IPS DF 19.7 (cell line): ENCODE measurements around the gene TMEM190.

ENCODE experiments used
- DNase-seq: peaks from one replicate; pipeline ENCODE4 v3.0.0-alpha.2; 2013; ENCODE audit warnings: low read depth, low spot score

The TMEM190 gene

DNA sequence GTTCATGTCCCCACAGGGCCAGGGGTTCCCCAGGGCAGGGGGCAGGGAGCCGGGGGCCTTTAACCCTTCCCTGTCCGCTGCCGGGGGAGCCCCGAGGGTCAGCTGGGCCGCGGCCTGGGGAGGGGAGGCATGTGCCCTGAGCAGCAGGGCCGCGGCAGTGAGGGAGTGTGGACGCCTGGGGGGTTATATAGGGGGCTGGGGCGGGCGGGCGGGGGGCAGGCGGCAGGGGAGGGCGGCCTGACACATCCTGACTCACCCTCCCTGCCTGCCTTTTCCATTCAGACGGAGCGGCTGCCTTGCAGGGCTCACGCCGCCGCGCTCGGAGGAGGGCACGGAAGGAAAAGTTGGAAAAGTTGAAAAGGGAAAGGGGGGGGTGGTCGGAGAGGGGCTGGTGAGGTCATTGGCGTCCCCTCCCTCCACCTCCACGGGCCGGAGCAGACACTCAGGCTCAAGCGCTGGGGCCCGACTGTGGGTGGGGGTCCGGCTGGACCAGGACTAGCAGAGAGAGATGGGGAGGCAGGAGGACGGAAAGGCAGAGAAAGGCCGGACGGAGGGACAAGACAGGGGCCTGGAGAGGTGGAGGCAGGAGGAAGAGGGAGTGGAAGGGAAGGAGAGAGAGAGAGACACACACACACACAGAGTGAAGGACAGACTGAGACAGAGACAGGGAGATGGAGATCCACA is 6.2 kb upstream of the TMEM190 start, which contains the start of gene IL11:
Gene IL11, minus strand, starts transcription at position 159 of the 684 bp plus-strand sequence. Its CDS starts 153 bp downstream, at position 6.
- no peak for DNase-seq

DNA sequence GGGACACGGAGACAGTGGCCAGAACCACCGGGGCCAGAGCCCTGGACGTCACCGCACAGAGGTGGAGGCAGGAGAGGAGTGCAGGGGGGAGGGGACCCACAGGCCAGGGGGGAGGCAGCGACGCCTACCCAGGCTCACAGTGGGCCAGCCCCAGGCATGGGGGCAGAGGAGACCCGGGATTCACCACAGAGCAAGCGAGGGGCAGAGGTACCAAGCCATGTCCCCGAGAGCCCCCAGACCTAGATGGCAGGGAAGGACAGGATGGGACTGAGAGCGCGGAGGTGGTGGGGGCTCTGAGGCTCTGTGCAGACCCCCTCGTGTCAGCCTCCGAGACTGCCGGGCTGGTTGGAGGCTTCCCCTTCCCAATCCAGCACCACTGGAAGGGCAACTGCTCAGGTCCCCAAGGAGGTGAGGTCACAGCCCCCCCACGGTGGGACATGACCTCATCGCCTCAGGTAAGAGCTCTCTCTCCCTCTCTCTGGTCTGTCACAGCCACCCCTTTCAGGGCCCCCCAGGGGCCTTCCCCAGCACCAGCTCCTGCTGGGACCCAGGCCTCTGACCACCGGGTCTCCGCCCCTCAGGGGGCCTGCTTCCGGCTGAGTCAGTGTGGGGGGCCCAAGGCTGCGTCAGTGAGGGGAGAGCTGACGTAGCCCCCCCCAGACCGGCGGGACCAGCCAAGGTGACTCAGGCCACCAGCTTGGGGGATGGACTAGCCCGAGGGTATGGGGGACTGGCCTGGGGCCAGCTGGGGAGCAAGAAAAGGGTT is 4.1 kb upstream of the TMEM190 start:
- DNase-seq: no peak

DNA sequence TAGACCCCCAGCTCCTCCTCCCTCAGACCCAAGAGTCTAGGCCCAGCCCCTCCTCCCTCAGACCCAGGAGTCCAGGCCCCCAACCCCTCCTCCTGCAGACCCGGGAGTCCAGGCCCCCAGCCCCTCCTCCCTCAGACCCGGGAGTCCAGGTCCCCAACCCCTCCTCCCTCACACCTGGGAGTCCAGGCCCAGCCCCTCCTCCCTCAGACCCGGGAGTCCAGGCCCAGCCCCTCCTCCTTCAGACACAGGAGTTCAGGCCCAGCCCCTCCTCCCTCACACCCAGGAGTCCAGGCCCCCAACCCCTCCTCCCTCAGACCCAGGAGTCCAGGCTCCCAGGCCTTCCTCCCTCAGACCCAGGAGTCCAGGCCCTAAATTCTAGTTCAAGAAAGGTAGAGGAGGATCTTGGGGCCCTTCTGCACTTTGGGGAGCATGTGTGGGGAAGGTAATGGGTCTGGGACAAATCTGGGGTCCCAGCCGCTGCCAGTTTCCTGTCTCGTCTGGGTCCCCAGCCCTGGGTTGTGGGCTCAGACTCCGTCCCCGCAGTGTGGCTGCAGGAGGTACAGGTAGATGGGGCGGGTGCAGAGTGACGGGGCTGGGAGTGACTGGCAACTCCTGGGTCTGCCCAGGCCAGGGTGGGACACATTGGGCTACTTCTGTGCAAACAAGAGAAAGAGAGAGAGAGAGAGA is 3.2 kb upstream of the TMEM190 start:
- no peak for DNase-seq

DNA sequence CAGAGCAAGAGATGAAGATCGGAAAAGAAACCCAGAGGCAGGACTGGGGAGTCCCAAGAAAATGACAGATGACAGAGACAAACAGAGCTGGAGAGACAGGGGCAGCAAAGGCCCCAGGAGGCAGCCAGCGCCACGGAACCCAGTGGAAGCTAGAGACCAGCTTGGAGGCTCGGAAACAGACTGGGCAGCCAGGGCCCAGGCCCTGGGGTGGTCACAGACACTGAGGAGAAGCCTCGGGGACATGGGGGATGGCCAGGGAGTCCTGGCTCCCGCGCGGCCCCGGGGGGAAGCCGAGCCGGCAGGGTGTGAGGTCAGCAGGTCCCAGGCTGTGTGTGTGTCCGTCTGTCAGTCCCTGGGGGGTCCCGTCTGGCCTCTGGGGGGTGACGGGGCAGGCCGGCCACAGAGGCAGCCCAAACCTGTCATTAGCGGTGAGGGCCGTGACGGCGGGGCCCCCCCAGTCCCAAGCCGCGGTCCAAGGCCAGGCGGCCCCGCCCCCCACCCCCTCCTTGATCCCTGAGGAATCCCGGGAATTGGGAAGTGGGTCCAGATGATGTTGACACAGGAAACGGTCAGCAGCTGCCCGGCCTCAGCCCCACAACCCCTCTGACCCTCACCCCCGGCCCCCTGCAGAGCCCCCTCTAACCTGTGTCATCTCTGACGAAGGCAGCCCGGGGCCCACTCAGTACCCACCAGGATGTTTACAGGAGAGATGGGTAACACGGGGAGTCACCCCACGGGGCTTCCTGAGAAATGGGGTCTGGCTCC is 2.5 kb upstream of the TMEM190 start:
- no peak for DNase-seq

DNA sequence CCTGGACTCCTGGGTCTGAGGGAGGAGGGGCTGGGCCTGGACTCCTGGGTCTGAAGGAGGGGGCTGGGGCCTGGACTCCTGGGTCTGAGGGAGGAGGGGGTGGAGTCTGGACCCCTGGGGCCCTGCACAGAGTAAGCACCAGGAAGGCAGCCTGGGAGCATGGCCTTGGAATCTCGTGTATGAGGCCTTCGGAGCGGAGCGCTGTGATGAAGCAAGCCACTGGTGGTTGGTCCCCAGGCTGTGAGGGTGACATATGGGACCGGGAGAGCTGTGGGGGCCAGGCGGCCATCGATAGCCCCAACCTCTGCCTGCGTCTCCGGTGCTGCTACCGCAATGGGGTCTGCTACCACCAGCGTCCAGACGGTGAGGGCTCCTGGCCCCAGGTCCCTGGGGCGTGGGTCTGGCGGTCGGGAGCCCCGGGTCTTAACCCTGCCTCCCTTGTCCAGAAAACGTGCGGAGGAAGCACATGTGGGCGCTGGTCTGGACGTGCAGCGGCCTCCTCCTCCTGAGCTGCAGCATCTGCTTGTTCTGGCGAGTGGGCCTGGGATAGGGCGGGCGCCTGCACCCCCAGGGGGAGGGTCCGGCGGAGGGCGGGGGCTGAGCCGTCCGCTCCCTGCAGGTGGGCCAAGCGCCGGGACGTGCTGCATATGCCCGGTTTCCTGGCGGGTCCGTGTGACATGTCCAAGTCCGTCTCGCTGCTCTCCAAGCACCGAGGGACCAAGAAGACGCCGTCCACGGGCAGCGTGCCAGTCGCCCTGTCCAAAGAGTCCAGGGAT is 918 bp downstream of the TMEM190 start:
- no peak for DNase-seq

DNA sequence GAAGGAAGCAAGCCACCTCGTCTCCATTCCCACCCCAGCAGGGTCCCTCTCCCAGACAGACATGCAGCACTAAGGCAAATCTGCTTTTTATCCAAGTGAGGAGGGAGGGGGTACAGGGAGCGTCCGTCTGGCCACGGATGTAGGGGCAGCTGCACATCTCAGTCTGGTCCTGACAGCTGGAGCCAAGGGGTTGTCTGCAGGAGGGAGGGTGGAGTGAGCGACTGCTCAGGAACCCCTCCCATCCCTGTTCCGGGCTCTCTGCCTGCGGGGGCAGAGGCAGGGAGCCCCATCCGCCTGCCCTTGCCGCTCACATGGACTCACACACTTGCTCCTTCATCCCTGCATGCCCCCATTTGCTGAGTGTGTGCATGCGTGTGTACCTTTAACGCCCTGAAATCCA is 2.5 kb downstream of the TMEM190 start:
- no peak for DNase-seq

DNA sequence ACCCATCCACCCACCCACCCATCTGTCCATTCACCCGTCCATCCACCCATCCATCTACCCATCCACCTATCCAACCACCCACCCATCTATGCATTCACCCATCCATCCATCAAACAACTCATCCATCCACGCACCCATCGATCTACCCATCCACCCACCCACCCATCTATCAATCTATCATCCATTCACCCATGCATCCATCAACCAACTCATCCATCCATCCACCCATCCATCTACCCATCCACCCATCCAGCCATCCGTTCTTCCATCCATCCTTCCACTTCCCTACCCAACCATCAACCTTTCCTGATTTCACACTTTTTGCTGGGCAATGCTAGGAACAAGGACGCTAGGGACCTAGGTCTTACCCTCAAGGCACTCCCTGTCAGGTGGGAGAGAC is 5.4 kb downstream of the TMEM190 start:
- no peak for DNase-seq

DNA sequence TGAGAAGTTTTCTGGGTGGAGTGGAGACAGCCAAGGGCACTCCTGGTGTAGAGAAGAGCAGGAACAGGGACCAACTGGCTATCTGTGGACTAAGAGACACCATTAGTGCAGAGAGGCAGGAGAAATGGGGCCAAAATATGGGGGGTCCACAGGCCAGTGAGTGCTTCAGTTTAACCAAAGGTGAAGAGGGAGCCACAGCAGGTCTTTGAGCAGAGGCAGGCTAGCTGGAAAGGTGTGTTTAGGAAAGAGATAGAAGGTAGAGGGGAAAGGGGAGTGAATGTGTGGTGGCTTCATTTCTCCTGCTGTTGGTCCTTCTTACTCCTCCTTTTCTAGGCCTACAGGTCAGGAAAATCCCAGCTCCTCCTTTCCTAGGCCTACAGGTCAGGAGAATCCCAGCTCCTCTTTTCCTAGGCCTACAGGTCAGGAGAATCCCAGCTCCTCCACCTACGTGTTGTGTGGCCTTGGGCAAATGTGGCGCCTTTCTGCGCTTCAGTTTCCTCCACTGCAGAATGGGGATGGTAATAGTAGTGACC is 6.0 kb downstream of the TMEM190 start:
- no peak for DNase-seq

DNA sequence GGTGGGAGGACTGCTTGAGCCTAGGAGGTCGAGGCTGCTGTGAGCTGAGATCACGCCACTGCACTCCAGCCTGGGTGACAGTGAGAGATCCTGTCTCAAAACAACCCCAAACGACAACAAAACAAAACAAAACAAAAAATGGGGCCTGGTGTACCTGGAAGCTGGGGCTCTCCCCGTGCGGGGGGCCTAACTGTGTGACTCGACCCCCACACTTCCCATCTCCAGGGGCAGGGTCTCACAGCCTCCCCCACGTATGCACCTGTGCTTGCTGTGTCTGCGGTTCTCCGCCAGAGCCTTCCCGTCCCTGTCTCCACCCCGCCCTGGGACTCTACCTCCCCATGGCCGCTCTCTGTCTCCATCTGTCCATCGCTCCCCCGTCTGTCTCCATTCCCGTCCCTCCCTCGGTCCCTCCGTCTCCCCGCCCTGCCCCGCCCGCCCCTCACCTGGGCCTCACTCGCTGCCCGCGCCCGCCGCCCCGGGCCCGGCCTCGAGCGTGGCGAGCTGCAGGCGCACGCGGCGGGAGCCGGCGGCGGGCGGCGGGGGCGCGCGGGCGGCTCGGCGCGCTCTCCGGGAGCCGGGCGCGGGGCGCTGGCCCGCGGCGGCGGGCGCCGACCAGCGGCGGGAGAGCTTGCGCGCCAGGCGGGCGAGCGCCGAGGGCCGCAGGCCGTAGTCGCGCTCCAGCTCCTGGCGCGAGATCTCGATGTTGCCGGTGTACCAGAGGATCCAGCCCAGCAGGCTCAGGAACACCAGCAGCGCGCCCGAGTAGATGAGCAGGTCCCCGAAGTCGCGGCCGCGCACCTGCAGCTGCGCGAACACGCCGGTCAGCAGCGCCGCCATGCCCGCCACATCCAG is 6.9 kb downstream of the TMEM190 start:
- DNase-seq: no peak

DNA sequence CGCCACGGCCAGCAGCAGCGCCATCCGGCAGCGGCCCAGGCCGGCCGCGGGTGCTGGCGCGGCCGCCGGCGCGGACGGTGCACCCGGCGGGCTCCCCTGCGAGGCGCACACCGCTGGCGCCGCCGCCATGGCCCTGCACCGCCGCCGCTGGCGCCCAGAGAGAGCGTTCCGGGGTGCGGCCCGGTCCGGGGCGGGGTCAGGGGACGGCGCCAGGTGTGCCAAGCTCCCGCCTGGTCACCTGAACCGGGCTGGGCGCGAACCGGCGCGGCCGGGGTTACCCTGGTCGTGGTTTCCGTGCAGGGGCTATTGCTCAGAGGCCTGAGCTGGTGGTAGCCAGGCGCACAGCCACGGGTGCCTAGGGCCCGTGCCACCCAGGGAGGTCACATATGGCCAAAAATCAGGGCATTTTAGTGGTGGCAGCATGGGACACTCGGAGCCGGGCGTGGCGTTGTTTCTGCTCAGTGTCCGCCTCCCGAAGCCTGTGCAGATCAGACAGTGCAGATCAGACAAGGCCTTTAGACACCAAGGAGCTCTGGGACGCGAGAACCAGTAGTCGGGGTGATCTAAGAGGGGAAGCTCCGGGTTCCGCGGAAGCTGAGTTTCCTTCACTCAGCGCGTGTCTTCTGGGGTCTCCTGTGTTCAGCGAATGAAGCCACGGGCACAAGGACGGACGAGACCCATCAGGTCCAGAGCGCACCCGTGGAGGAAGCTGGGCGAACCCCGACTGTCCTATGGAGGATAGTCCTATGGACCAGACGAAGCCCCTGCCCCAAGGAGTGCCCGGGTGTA is 7.7 kb downstream of the TMEM190 start, which contains the start of gene TMEM238:
Gene TMEM238, minus strand, starts transcription at position 162 of the 789 bp plus-strand sequence. Its CDS starts 33 bp downstream, at position 129.
- DNase-seq: no peak

DNA sequence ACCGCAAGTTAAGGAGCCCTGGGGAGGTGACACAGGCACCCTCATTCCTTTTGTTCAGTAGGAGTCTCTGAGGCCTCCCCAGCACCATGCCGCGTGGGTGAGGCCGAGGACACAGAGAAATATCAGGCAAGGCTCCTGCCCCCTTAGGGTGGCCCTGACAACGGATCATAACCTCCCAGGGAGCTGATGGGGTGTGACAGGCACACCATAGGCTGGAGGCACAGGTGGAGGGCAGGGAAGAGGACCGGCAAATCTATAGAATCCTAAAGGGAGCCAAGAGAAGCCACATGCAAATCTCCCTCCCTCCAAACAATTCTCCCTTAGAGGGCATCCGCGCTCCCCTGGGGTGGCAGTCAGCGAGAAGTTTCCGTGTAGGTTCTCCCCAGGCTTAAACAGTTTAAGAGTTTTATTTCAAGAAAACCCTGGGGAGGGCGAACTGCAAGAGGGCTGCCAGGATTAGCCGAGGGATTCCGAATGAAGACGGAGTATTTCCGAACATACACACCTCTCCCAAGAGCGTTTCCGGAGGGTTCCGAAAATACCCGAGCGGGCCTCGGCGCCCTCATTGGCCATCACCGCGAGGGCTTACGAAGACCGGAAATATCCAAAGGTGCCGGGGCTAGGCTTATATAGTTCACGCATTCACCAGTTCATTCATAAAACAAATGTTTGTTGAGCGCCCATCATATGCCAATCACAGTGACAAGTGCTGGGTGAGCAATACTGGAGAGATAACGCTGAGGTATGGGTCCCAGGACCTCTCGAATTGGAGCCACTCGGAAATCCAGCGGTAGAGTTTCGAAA is 8.5 kb downstream of the TMEM190 start:
- peak; percentile 81 for DNase-seq

DNA sequence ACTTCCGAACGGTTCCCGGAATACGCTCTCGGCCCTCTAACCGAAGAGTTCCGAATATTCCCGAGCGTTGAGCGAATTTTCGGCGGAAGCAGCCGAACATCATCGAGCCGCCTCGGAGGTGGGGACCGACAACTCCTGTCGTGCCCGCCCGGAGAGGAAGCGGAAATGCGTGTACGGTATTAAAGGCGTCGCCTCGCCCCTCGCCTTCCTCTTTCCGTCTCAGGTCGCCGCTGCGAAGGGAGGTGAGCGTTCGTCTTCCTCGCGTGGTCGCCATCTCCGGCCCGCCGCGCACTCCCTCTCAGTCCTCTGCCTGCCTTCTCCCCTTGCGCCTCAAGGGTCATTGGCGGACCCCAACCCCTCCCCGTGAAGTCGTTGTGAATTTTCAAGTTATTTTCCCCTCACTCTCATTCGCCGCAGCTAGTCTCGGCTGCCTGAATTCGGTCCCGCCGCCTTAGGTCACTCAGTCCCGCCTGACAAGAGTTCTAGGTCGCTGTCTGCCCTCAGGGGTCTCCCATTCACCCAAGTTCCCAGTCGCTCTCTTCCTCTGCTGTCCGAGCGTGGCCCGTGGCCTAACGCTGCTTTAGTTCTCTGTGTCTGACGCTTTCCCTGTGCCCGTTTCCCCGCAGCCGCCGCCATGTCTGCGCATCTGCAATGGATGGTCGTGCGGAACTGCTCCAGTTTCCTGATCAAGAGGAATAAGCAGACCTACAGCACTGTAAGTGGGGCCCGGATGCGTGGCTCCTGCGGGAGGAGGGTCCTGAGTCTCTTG is 9.3 kb downstream of the TMEM190 start, which contains the start of gene RPL28:
Gene RPL28, plus strand, starts transcription at position 209 of the 769 bp plus-strand sequence. Its CDS starts 426 bp downstream, at position 635.
- DNase-seq: peak; percentile 88

DNA sequence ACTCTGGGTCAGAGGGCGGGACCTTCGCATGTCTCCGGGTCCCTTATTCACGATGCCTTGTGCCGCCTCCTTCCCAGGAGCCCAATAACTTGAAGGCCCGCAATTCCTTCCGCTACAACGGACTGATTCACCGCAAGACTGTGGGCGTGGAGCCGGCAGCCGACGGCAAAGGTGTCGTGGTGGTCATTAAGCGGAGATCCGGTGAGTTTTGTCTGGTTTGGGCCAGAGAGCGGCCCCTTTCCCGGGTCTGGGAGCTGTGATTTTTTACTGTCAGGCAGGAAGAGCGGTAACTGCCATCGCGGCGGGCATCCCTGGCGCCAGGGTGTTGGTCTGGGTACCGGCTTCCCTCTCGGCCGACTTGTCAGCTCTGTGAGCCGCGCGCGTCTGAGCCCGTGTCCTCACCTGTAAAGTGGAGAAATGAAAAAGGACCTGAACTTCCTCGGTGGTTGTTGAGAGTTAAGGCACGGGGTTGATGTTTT is 9.9 kb downstream of the TMEM190 start:
- DNase-seq: no peak

DNA sequence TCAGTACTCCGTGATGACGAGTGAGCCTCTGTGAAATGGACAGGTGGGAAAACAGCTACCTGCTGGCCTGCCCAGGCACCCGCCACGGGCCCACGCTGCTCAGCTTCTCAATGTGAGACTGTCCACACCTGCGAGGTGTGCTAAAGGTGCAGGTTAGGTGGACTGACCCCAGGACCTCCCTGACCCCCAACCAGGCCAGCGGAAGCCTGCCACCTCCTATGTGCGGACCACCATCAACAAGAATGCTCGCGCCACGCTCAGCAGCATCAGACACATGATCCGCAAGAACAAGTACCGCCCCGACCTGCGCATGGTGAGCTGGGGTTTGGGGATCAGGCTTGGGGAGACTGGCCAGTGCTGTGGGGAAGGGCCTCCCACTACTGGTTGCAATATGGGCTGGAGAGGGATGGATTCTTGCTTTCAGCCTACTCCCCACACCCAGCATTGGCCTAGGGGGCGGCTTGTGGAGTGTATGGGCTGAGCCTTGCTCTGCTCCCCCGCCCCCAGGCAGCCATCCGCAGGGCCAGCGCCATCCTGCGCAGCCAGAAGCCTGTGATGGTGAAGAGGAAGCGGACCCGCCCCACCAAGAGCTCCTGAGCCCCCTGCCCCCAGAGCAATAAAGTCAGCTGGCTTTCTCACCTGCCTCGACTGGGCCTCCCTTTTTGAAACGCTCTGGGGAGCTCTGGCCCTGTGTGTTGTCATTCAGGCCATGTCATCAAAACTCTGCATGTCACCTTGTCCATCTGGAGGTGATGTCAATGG is 11.3 kb downstream of the TMEM190 start:
- DNase-seq: no peak

DNA sequence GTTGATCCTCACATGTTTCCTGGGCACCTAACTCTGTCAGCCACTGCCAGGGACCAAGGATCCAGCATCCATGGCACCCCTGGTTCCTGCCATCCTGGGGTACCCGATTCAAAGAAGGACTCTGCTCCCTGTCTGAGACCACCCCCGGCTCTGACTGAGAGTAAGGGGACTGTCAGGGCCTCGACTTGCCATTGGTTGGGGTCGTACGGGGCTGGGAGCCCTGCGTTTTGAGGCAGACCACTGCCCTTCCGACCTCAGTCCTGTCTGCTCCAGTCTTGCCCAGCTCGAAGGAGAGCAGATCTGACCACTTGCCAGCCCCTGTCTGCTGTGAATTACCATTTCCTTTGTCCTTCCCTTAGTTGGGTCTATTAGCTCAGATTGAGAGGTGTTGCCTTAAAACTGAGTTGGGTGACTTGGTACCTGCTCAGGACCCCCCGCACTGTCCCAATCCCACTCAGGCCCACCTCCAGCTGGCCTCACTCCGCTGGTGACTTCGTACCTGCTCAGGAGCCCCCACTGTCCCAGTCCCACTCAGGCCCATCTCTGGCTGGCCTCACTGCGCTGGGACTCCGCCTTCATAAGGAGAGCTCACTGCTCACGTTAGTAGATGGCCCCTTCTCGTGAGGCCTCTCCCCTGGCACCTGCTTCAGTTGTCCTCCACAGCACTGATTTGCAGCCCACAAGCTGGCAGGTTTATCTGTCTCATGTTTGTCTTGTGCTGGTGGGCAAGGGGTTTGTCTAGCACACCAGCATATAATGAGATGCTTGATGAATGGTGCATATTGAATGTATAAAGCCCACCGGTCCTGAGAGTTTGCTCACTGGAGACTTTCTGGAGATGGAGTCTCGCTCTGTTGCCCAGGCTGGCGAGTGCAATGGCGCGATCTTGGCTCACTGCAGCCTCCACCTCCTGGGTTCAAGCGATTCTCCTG is 13.0 kb downstream of the TMEM190 start:
- DNase-seq: no peak
